ENCODE data around the gene SDHA. TPM values are rescaled to one million over a fixed set of nuclear protein-coding genes. Genes with fewer than 3 reads are reported as not detected.
"Not testable (repeated sequence)": the region's sequence is repeated elsewhere in the genome, so short reads cannot be mapped to it uniquely, and the experiment has no call there.

SDHA gene
- total RNA-seq, 1 experiment from 2014 or later, result 134 TPM

DNA sequence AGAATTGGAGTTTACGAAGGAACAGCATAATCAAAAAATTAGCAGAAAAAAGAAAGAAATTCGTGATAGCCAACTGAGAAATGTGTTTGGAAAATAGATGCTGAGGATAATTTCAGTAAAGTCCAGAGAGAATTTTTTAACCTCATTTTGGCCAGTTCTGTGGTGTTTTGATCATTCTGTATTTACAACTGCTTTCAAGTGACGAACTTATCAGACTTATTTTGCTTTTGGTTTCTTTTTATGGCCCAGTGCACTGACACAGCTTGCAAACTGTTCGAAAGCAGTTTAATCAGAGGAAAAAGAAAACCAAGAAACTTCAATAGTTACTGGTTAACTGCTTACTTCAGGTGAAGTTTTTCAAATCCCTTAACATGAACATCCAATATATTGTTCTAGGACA, 1.9 kb downstream of the SDHA start (continued):
- TF ChIP-seq, protein P1, sequence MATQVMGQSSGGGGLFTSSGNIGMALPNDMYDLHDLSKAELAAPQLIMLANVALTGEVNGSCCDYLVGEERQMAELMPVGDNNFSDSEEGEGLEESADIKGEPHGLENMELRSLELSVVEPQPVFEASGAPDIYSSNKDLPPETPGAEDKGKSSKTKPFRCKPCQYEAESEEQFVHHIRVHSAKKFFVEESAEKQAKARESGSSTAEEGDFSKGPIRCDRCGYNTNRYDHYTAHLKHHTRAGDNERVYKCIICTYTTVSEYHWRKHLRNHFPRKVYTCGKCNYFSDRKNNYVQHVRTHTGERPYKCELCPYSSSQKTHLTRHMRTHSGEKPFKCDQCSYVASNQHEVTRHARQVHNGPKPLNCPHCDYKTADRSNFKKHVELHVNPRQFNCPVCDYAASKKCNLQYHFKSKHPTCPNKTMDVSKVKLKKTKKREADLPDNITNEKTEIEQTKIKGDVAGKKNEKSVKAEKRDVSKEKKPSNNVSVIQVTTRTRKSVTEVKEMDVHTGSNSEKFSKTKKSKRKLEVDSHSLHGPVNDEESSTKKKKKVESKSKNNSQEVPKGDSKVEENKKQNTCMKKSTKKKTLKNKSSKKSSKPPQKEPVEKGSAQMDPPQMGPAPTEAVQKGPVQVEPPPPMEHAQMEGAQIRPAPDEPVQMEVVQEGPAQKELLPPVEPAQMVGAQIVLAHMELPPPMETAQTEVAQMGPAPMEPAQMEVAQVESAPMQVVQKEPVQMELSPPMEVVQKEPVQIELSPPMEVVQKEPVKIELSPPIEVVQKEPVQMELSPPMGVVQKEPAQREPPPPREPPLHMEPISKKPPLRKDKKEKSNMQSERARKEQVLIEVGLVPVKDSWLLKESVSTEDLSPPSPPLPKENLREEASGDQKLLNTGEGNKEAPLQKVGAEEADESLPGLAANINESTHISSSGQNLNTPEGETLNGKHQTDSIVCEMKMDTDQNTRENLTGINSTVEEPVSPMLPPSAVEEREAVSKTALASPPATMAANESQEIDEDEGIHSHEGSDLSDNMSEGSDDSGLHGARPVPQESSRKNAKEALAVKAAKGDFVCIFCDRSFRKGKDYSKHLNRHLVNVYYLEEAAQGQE (IDR thresholded peaks at IDR 0.05; ENCODE audit: low read depth), result no peak

DNA sequence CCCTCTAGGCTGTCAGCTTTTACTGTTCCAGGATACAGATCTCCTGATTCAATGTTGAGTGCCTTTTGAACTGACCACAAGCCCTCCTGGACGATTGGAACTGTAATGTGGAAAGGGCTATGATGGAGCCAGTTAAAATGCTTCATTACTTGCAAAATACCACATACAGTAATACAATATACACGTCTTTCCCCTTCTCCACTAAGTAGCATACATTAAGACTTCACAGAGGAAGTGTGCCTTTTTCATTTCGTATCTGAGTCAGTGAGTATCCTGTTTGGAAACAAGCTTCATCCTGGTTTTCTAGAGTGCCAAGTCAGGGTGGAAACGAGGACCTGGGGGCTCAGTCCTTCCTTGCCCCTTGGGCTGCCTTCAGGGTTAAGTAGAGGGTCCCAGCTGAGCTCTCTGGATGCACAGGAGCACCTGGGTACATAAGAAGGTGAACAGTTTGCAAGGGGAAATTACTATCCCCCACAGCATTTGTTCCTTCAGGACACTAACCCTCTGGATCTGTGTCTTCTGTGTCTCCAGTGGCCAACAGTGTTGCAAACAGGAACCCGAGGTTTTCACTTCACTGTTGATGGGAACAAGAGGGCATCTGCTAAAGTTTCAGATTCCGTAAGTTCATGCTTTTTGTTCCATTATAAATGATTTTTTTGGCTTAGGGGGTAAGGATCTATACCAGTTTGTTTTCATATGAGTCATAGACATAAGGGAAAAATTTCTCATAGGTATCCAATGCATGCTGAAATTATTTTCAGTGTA, 5.0 kb downstream of the SDHA start:
- H3K4me2 ChIP-seq (ENCODE audit: low read length); H4K20me1 ChIP-seq (ENCODE audit: insufficient read depth); POLR2A ChIA-PET; RAD21 ChIA-PET (ENCODE audit: low non-redundant PET in 1 of 2, low total read pairs in 2 of 2, uncharacterized antibody in 2 of 2, unreplicated experiment in 2 of 2); H3K27ac ChIP-seq (ENCODE audit: low read depth, low read length); ATAC-seq; CTCF ChIA-PET; H3K27me3 ChIP-seq (ENCODE audit: insufficient read depth, low read length); H3K9me2 ChIP-seq (ENCODE audit: insufficient read depth); H3K4me1 ChIP-seq (ENCODE audit: control insufficient read depth in 1 of 2, insufficient read depth in 2 of 2, low read length in 2 of 2); DNase-seq (ENCODE audit: low read depth, low spot score); H3K9ac ChIP-seq (ENCODE audit: low read length); H3K9me3 ChIP-seq (ENCODE audit: control insufficient read depth in 1 of 2, insufficient read depth in 1 of 2, low read depth in 1 of 2, low read length in 2 of 2); H3K4me3 ChIP-seq (replicated peaks in 1 of 2; ENCODE audit: low read depth in 1 of 2, low read length in 2 of 2); BruUV-seq (replicated peaks); intact Hi-C loops (cut with micrococcal nuclease); H2AFZ ChIP-seq (ENCODE audit: low read depth, low read length, poor library complexity, severe bottlenecking): not testable (repeated sequence)
- Histone ChIP-seq H3K79me2 (ENCODE audit: insufficient read depth, low read length) (peaks cover 63% of the 10 kb centered on the region), H3K36me3 (ENCODE audit: control insufficient read depth in 1 of 2, insufficient read depth in 2 of 2, low read length in 2 of 2) (peaks cover 18 to 26% of the 10 kb centered on the region in 2 experiments)

DNA sequence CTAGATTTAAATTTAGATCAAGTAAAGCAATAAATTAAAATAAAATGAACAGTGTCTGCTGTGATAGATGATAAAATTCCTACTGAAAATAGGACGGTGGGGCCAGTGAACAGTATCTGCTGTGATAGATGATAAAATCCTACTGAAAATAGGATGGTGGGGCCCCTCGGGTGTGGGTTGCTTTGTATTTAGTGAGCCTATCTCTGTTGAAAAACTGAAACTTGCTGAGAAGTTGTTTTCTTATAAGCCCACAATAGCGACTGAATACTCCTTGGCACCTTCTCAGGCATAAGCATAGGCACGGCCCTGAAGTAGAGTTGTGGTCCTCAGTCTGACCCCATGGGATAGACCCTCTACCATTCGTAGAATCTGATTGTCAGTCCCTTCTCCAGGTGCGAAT, 5.7 kb downstream of the SDHA start:
- ChIA-PET RAD21 (ENCODE audit: low non-redundant PET in 1 of 2, low total read pairs in 2 of 2, uncharacterized antibody in 2 of 2, unreplicated experiment in 2 of 2) (no interaction called here), POLR2A (no interaction called here), CTCF (no interaction called here)
- intact Hi-C loops (cut with micrococcal nuclease), result no loop called here
- no peak overlapping the region for H3K4me2 ChIP-seq (ENCODE audit: low read length)
- H3K36me3 ChIP-seq (ENCODE audit: control insufficient read depth in 1 of 2, insufficient read depth in 2 of 2, low read length in 2 of 2), result peaks cover 24 to 29% of the 10 kb centered on the region in 2 experiments
- no peak overlapping the region for H3K9ac ChIP-seq (ENCODE audit: low read length)
- TF ChIP-seq SRF (IDR thresholded peaks at IDR 0.05; ENCODE audit: low read depth) (no peak), RAD21 (IDR thresholded peaks at IDR 0.05; ENCODE audit: low read depth) (no peak), FOSL1 (IDR thresholded peaks at IDR 0.05; ENCODE audit: low read depth) (no peak), YY1 (IDR thresholded peaks at IDR 0.05; ENCODE audit: extremely low read depth, insufficient replicate concordance, low read depth, low read length) (no peak), CEBPB (IDR thresholded peaks at IDR 0.05; ENCODE audit: low read depth) (no peak), SIN3A (IDR thresholded peaks at IDR 0.05; ENCODE audit: low read depth) (no peak), ELF1 (IDR thresholded peaks at IDR 0.05; ENCODE audit: borderline replicate concordance, low read depth) (no peak), POLR2AphosphoS5 (IDR thresholded peaks at IDR 0.05; ENCODE audit: low read depth, low read length) (no peak), TCF7L2 (IDR thresholded peaks at IDR 0.05; ENCODE audit: borderline replicate concordance, extremely low read depth, insufficient read depth, insufficient read length) (no peak), ZFX (IDR thresholded peaks at IDR 0.05) (no peak)
- TF ChIP-seq, protein P2, sequence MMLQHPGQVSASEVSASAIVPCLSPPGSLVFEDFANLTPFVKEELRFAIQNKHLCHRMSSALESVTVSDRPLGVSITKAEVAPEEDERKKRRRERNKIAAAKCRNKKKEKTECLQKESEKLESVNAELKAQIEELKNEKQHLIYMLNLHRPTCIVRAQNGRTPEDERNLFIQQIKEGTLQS (IDR thresholded peaks at IDR 0.05), result no peak
- no peak overlapping the region for H3K4me3 ChIP-seq (replicated peaks in 1 of 2; ENCODE audit: low read depth in 1 of 2, low read length in 2 of 2)
- no peak for ATAC-seq
- H3K9me3 ChIP-seq (ENCODE audit: control insufficient read depth in 1 of 2, insufficient read depth in 1 of 2, low read depth in 1 of 2, low read length in 2 of 2), result no peaks in the 10 kb centered on the region
- no TSS peak for BruUV-seq (replicated peaks)
- H3K27me3 ChIP-seq (ENCODE audit: insufficient read depth, low read length), result no peaks in the 10 kb centered on the region
- no peak overlapping the region for H2AFZ ChIP-seq (ENCODE audit: low read depth, low read length, poor library complexity, severe bottlenecking)
- no peaks in the 10 kb centered on the region for H3K9me2 ChIP-seq (ENCODE audit: insufficient read depth)
- DNase-seq (ENCODE audit: low read depth, low spot score), result no peak
- peaks cover 62% of the 10 kb centered on the region for H3K79me2 ChIP-seq (ENCODE audit: insufficient read depth, low read length)
- no peak overlapping the region for H3K27ac ChIP-seq (ENCODE audit: low read depth, low read length)
- peaks cover 0 to 10% of the 10 kb centered on the region in 2 experiments; a peak in 1 of 4 replicates for H3K4me1 ChIP-seq (ENCODE audit: control insufficient read depth in 1 of 2, insufficient read depth in 2 of 2, low read length in 2 of 2)
- no peaks in the 10 kb centered on the region; the same call in 1 of the 2 replicates for H4K20me1 ChIP-seq (ENCODE audit: insufficient read depth)

All from HCT116 (cell line).